Measurements from ENCODE around the gene EDEM3. TPM values are rescaled to one million over a fixed set of nuclear protein-coding genes. Genes with fewer than 3 reads are reported as not detected.

The EDEM3 gene
- total RNA-seq, 1 experiment from 2014 or later = 44.5 TPM

DNA sequence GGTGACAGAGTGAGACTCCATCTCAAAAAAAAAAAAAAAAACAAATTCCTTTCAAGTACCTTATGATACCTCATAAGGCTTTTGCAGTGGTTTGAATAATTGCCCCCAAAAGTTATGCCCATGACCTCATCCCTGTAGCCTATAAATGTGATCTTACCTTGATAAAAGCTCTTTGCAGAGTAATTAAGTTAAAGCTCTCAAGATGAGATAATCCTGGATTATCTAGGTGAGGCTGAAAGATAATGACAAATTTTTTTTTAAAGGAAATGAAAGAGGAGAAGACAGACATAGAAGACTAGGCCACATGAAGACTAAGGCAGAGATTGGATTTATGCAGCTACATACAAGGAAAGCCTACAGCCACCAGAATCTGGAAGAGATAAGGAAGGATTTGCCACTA, 20.7 kb upstream of the EDEM3 start:
- Mint-ChIP-seq H3K4me3 (ENCODE audit: low read depth, unreplicated experiment) (no peak overlapping the region), H3K36me3 (ENCODE audit: insufficient read depth, unreplicated experiment) (no peaks in the 10 kb centered on the region), H3K4me1 (ENCODE audit: low read depth, unreplicated experiment) (peaks cover 9% of the 10 kb centered on the region), H3K9me3 (ENCODE audit: low read depth, unreplicated experiment) (peaks cover 2% of the 10 kb centered on the region), H3K27me3 (ENCODE audit: unreplicated experiment) (no peaks in the 10 kb centered on the region), H3K27ac (ENCODE audit: unreplicated experiment) (no peak overlapping the region)
- CTCF ChIA-PET = interaction anchor here (0.7 kb wide), 2 partner anchors 12 to 1354 kb away, joined by 4 read pairs; no protein-coding TSS in a partner anchor
- TF ChIP-seq, protein P1, sequence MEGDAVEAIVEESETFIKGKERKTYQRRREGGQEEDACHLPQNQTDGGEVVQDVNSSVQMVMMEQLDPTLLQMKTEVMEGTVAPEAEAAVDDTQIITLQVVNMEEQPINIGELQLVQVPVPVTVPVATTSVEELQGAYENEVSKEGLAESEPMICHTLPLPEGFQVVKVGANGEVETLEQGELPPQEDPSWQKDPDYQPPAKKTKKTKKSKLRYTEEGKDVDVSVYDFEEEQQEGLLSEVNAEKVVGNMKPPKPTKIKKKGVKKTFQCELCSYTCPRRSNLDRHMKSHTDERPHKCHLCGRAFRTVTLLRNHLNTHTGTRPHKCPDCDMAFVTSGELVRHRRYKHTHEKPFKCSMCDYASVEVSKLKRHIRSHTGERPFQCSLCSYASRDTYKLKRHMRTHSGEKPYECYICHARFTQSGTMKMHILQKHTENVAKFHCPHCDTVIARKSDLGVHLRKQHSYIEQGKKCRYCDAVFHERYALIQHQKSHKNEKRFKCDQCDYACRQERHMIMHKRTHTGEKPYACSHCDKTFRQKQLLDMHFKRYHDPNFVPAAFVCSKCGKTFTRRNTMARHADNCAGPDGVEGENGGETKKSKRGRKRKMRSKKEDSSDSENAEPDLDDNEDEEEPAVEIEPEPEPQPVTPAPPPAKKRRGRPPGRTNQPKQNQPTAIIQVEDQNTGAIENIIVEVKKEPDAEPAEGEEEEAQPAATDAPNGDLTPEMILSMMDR (IDR thresholded peaks at IDR 0.05; ENCODE audit: unreplicated experiment) = no peak
- BruUV-seq (replicated peaks) = no TSS peak
- DNase-seq = no peak
- intact Hi-C loops (cut with micrococcal nuclease; ENCODE audit: unreplicated experiment) = no loop called here

DNA sequence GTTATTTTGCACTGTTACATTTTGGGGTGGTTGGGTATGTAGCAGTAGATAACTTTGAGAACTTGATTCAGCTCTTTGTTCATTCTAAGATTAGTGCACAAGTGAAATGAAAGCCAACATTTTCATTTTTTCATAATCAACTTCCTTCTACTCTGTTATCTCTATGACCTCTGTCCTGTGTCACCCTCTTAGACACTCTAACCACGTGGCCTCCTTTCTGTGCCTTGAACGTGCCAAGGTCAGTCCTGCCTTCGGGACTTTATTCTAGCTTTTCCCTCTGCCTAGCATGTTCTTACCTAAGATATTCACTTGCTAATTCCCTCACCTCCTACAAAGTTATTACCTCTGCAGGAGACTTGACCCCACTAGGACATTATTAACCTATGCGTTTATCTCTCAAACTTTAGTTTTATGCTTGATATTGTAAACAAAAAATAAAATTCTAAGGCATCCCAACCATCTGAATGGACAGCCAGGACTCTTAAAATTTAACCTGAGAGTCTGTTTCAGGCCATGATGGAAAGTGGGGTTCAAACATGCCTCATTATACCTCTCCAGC, 19.2 kb upstream of the EDEM3 start:
- no TSS peak for BruUV-seq (replicated peaks)
- H3K27me3 Mint-ChIP-seq (ENCODE audit: unreplicated experiment) = no peaks in the 10 kb centered on the region

DNA sequence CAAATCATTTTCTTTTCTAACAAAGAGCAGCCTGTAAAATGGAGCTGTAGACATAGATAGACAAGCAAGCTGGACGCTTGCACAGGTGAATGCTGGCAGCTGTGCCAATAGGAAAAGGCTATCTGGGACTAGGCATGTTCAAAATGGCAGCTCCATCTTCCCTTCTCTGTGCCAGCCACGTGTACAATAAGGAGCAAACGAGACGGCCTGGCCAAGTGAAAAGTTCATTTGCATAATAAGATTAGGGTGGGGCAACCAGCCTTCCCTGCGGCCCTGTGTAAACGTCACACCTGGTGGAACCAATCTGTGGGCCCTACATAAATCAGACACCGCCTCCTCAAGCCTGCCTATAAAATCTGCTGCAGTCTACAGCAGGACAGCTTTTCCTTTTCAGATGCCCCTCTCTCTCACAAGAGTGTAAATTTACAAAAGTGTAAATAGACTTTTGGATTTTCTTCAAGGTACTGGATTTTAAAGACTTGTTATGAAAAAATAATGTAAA, 16.6 kb upstream of the EDEM3 start:
- no TSS peak for BruUV-seq (replicated peaks)
- Mint-ChIP-seq H3K4me1 (ENCODE audit: low read depth, unreplicated experiment) (peaks cover 9% of the 10 kb centered on the region), H3K9me3 (ENCODE audit: low read depth, unreplicated experiment) (peaks cover 2% of the 10 kb centered on the region), H3K27me3 (ENCODE audit: unreplicated experiment) (no peaks in the 10 kb centered on the region), H3K36me3 (ENCODE audit: insufficient read depth, unreplicated experiment) (no peaks in the 10 kb centered on the region), H3K27ac (ENCODE audit: unreplicated experiment) (no peak overlapping the region), H3K4me3 (ENCODE audit: low read depth, unreplicated experiment) (no peak overlapping the region)
- DNase-seq = no peak
- CTCF ChIA-PET = interaction anchor here (0.6 kb wide), 1 partner anchor 711 kb away, joined by 4 read pairs; no protein-coding TSS in a partner anchor
- TF ChIP-seq, protein P1 (IDR thresholded peaks at IDR 0.05; ENCODE audit: unreplicated experiment) = no peak
- intact Hi-C loops (cut with micrococcal nuclease; ENCODE audit: unreplicated experiment) = no loop called here

More for the DNA sequence above, 19.2 kb upstream of the EDEM3 start:
- Mint-ChIP-seq H3K36me3 (ENCODE audit: insufficient read depth, unreplicated experiment) (no peaks in the 10 kb centered on the region), H3K4me1 (ENCODE audit: low read depth, unreplicated experiment) (peaks cover 9% of the 10 kb centered on the region), H3K9me3 (ENCODE audit: low read depth, unreplicated experiment) (peaks cover 2% of the 10 kb centered on the region), H3K4me3 (ENCODE audit: low read depth, unreplicated experiment) (no peak overlapping the region), H3K27ac (ENCODE audit: unreplicated experiment) (no peak overlapping the region)
- no peak for DNase-seq
- CTCF ChIA-PET = interaction anchor here (0.6 kb wide), 1 partner anchor 31 kb away, joined by 3 read pairs; no protein-coding TSS in a partner anchor
- intact Hi-C loops (cut with micrococcal nuclease; ENCODE audit: unreplicated experiment) = no loop called here
- TF ChIP-seq, protein P1 (IDR thresholded peaks at IDR 0.05; ENCODE audit: unreplicated experiment) = no peak

DNA sequence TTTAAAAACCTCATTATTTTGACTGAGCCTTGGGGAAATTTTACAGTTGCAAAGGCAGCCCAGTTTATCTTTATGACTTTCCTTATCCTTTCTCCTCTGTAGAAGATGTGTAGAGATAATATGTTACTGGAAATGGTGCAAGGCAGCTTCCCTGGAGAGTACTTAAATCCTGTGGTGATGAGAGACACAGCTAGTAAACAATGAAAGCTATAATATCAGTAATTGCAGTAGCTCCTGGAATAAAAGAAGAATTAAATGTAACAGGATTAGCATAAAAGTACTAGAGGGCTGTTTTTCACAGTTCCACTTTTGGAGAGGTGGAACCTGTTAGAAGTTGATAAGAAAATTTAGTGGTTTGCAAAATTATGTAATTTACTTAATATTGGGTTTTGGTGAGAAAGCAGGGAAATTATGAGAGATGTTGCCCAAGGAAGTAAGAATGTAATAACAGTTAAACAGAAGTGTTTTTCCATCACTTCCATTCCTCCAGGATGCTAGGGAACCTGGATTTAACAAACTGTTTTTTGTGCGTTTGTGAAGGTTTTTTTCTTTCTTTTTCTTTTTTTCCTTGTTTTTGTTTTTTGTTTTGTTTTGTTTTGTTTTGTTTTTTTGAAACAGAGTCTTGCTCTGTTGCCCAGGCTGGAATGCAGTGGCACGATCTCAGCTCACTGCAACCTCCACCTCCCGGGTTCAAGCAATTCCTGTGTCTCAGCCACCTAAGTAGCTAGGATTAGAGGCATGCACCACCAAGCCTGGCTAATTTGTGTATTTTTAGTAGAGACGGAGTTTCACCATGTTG, 15.7 kb upstream of the EDEM3 start:
- H3K4me1 Mint-ChIP-seq (ENCODE audit: low read depth, unreplicated experiment) = peaks cover 9% of the 10 kb centered on the region
- H3K4me3 Mint-ChIP-seq (ENCODE audit: low read depth, unreplicated experiment) = no peak overlapping the region
- H3K9me3 Mint-ChIP-seq (ENCODE audit: low read depth, unreplicated experiment) = peaks cover 1% of the 10 kb centered on the region
- CTCF ChIA-PET = no interaction called here
- intact Hi-C loops (cut with micrococcal nuclease; ENCODE audit: unreplicated experiment) = no loop called here
- H3K27me3 Mint-ChIP-seq (ENCODE audit: unreplicated experiment) = no peaks in the 10 kb centered on the region
- DNase-seq = no peak
- no peak overlapping the region for H3K27ac Mint-ChIP-seq (ENCODE audit: unreplicated experiment)
- H3K36me3 Mint-ChIP-seq (ENCODE audit: insufficient read depth, unreplicated experiment) = no peaks in the 10 kb centered on the region
- no TSS peak for BruUV-seq (replicated peaks)
- TF ChIP-seq, protein P1 (IDR thresholded peaks at IDR 0.05; ENCODE audit: unreplicated experiment) = no peak
